Measurements from ENCODE around the gene RAF1.
"Not testable (repeated sequence)": the region's sequence is repeated elsewhere in the genome, so short reads cannot be mapped to it uniquely, and the experiment has no call there.

Gene RAF1

DNA sequence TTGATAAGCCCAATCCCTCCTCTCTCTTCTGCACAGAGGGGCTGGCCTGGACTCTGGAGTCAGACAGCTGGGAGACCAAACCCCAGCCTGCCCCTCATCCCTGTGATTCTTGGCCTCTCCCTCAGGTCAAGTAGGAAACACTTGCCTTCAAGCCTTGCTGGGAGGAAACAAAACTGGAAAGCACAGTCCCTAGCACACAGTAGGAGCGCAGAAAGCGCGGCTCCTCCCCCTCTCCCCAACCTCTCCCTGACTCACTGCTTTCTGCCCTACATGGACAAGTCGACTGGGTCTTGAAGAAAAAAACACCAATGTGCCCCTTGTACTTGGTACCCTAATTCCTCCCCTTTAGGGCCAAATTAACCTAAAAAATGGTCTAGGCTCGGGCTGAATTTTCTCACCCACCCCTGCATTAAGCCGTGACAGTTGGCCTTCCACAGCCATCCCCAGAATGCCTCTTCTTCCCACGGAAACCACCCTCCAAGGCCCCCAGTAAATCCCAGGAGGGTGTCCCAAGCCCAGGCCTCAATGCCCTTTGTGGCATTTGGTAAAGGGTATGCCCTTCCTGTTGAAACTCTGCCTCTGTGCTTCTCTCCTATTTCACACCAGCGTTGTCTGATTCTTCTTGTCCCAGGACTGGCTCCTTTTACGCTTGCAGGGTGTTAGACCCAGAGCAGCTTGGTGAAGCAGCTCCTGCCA, 11.3 kb upstream of the RAF1 start:
- no peak for DNase-seq

DNA sequence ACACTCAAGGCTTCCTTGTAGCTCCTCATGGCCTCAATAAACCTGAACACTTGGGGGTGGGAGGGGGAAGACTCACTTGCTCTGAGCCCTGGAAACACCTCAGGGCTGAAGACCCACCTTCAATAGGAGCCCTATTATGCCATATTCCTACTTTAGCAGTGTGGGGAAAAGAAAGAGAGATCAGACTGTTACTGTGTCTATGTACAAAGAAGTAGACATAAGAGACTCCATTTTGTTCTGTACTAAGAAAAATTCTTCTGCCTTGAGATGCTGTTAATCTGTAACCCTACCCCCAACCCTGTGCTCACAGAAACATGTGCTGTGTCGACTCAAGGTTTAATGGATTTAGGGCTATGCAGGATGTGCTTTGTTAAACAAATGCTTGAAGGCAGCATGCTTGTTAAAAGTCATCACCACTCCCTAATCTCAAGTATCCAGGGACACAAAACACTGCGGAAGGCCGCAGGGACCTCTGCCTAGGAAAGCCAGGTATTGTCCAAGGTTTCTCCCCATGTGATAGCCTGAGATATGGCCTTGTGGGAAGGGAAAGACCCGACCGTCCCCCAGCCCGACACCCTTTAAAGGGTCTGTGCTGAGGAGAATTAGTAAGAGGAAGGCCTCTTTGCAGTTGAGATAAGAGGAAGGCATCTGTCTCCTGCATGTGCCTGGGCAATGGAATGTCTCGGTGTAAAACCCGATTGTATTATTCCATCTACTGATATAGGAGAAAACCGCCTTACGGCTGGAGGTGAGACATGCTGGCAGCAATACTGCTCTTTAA, 10.2 kb upstream of the RAF1 start:
- not testable (repeated sequence) for DNase-seq

DNA sequence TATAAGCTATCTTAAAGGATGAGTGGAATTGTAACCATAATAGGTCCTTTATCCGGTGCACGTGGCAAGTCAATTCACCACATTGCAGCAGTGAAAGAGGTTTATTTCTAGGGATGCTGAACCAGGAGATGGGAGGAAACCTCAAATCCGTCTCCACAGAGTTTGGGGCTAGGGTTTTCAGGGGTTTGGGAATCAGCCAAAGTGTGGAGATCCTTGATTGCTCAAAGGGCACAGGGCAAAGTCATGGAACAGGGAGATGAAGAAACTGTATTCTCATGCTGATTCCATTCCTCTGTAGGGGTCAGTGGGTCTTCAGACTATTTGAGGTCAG, 7.2 kb upstream of the RAF1 start:
- no peak for DNase-seq

DNA sequence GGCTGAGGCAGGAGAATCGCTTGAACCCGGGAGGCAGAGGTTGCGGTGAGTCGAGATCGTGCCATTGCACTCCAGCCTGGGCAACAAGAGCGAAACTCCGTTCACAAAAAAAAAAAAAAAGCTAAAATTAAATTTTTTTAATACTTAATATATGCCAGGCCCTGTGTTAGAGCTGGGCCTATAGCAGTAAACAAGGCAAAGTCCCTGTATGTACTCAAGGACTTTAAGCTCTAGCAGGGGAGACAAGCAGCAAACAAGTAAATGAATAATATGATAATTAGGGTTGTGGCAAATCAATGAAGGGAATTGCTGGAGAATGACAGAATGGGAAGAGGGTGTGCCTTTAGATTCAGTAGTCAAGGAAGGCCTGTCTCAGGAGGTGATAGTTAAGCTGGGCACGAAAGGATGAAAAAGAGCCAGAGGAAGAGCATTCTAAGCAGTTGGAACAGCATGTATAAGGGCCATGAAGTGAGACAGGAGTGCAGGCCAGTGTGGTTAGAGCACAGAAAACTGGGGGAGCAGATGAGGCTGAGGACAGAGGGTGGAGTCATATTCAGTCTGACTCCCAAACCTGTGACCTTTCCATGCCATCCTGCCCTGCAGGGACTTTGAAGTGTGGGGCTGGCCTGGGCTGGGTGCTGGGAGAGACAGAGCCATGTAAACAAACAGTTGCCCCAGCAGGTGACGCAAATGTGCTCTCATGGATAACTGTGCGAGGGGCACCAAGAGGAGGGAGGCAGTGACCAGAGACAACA, 6.6 kb upstream of the RAF1 start:
- DNase-seq = peak; percentile 26 to 55

DNA sequence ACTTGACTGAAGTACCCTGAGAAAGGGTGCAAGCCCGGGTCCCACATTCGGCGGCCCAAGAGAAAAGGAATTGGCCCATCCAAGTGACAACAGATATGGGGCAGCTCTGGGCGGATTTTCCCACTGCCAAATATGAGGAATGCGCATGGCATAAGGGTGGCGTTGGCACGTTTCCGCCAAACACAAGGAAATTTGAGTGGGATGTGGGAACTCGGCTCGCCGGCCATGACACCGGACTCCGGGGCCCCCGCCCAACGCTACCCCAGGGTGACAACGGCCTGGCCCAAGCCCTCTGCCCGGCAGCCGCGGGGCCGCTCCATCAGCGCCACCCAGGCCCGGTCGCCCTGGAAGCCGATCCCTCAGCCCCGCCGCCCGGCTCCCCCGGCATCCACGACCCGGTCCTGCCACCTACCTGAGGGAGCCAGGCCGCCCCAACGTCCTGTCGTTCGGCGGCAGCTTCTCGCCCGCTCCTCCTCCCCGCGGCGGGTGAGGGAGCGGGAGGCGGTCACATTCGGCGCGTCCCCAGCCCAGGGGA, 449 bp downstream of the RAF1 start:
- DNase-seq = peak; percentile 23 to 41

DNA sequence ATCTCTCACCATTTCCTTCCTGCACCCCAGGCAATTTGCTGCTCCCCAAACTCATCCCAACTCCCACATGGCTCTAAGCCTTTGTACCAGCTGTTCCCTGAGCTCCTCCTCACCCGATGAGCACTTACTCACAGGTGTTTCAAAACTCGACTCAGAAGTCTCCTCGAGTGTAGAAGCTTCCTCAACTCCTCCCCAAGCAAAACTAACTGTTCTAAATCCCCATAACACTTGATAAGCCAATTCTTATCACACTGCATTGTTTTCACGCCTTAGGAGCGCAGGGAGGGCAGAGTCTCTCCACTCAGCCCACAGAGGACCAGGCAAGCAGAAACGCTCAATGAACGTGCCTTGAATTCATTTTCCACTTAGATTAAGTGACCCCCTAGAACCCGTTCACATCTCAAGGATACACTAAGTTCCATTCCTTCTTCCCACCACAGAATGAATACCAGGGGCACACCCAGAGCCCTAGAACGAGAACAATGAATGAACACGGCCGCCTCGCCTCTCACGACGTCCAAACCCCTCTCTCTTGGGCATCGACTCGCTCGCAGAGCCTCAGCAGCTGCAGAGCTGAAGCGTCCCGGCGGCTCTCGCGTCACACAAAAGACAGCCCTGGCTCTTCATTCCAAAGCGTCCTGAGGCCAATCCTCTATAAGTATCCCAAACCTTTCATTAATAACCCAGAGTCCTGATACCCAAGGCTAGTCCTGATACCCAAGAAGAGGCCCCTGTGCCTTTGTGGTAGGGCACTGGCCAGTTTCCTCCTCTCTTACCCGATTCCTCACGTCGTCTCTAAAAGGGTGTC, 1.1 kb downstream of the RAF1 start:
- peak; percentile 23 to 34 for DNase-seq

DNA sequence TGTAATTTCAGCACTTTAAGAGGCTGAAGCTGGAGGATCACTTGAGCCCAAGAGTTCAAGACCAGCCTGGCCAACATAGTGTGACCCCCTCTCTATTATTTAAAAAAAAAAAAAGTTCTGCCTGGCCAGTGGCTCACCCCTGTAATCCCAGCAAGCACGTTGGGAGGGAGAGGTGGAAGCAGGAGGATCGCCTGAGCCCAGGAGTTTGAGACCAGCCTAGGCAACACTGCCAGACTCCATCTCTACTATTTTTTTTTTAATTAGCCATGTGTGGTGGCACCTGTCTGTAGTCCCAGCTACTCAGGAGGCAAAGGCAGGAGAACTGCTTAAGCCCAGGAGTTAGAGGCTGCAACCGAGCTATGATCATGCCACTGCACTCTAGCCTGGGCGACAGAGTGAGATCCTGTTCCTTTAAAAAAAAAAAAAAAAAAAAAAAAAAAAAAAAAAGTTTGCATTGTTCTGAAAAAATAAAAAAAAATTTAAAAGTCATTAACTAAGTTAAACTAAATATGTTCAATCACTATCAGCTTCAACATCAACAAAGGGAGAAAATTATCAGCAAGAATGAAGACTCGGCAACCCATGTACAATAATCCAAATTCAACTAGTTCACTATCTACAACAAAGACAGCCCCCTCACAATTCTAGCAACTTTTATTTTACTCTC, 1.9 kb downstream of the RAF1 start:
- no peak for DNase-seq

DNA sequence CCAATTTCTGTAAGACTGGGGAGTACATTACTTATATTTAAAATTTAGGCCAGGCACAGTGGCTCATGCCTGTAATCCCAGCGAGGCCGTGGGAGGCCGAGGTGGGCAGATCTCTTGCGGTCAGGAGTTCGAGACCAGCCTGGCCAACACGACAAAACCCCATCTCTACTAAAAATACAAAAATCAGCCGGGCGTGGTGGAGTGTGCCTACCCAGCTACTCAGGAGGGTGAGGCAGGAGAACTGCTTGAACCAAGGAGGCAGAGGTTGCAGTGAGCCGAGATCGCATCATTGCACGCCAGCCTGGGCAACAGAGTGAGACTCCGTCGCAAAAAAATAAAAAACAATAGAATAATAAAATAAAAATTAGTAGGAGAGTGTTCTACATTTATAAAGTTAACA, 2.5 kb downstream of the RAF1 start:
- DNase-seq = not testable (repeated sequence)

DNA sequence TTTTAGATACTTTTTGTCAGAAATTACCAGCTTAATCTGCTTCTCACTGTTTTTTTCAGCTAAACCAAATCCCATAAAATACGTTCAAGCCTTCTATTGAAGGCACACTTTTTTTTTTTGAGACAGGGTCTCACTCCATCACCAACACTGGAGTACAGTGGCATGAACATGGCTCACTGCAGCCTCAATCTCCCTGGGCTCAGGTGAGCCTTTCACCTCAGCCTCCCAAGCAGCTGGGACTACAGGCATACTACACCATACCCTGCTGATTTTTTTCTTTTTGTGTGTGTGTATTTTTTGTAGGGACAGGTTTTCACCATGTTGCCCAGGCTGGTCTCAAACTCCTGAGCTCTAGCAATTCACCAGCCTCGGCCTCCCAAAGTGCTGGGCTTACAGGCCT, 3.7 kb downstream of the RAF1 start:
- DNase-seq = no peak

DNA sequence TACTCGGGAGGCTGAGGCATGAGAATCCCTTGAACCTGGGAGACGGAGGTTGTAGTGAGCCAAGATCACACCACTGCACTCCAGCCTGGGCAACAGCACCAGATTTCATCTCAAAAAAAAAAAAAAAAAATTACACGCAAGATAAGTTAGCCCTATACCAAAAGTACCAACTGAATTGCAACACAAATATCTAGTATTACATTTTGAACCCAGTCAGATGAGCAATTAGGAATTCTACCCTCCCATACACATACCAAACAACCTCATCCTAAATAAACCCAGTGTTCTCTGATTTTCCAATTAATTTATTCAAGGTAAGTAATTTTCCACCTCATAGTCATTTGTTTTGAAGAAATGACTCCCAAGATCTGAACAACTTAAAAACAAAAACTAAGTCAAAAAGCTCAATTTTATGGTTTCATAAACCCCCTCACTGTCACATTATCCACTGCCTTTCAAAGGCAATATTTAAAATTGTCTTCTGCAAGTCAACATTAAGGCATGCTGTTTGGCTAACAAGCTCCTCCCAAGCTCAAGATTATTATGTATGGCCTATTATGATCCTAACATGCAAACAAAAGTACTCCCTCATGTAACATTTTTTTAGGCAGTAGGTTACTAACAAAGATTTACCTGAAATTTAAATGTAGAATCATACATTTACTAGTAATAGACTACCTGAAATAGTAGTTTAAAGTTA, 4.5 kb downstream of the RAF1 start:
- DNase-seq = no peak

DNA sequence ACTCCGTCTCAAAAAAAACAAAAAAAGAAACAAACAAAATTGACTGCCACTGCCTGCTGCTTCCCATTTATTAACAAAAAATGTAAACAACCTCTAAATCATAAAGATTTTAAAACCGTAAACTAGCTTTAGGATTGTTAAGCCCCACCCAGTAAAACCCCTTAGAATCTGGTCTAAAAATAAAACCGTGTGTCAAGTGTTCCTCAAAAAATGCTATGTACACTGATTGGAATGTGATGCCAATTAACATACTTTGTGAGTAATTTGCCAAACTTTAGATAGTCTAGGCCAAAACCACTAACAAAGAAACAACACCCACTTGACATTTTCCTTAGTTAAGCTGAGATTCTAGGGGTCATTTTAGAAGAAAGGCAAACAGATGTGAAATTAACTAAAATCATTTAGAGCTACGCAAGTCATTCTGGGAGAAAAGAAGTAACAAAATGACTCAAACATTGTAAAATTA, 5.3 kb downstream of the RAF1 start:
- no peak for DNase-seq

DNA sequence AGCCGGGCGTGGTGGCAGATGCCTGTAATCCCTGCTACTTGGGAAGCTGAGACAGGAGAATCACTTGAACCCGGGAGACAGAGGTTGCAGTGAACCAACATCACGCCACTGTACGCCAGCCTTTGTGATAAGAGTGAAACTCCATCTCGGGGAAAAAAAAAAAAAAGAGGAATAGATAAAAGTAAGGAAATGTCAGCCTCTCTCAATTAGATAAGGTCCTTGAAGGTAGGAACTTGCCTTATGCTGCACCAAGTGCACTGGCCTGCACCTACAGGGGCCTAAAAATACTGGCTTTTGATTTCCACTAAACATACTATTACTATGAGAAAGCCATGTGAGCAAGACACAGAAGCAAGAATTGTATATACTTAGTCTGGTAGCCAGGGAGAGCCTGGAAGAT, 7.1 kb downstream of the RAF1 start:
- DNase-seq = no peak

DNA sequence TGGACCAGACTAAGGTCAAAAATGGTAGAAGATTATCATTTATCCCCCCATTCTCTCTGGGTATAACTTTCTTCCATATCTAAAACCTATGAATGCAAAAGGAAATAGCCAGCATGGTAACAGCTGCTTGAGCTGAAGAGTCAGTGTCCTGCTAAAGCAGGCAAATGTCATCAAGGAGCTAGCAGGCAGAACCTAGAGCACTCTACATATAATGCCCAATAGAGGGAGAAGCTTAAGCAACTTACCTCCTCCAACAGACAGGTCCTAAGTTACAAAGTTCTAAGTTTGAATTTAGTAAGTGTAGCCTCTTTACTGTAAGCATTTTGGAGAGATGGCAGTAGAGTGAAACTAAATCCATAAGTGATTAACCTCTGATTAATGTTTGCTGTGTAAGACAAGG, 7.7 kb downstream of the RAF1 start:
- DNase-seq = no peak

DNA sequence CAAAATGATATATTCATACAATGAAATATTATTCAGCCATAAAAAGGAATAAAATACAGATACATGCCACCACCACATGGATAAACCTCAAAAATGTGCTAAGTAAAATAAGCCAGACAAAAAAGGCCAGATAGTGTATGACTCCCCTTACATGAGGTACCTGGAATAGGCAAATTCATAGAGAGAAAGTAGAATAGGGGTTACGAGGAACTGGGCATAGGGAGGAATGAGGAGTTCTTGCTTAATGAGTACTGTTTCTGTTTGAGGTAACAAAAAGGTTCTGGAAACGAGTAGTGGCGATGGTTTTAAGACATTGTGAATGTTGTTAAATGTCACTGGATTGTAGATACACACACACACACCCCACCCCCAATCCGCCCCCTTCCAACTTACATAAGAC, 8.2 kb downstream of the RAF1 start:
- no peak for DNase-seq

DNA sequence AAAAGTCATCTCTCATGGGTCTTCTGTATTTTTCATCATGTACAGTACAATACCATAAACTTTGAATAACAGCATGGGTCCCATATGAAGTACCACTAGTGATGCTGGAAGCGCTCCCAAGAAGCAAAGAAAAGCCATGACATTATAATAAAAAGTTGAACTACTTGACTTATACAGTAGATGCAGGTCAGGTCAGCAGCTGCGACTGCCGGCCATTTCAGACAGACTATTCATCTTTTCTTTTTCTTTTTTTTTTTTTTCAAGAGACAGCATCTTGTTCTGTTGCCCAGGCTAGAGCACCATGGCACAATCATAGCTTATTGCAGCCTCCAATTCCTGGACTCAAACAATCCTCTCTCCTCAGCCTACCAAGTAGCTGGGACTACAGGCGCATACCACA, 10.2 kb downstream of the RAF1 start:
- no peak for DNase-seq

DNA sequence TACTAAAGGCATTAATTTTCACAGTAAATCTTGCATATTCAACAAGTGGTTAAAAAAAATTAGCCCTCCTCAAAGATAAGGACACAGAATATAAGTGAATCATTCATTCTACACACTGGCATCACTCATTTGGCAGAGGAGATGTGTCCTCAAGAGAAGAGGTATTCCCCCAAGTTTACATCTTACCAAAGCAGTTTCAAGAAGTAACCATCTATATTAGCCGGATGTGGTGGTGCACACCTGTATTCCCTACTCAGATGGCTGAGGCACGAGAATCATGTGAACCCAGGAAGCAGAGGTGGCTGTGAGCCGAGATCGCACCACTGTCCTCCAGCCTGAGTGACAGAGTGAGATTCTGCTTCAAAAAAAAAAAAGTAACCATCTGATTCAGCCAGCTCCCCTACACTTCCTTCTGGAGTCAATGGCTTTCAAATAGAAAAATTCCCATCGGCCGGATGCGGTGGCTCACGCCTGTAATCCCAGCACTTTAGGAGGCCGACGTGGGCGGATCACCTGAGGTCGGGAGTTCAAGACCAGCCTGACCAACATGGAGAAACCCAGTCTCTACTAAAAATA, 15.4 kb downstream of the RAF1 start:
- no peak for DNase-seq

DNA sequence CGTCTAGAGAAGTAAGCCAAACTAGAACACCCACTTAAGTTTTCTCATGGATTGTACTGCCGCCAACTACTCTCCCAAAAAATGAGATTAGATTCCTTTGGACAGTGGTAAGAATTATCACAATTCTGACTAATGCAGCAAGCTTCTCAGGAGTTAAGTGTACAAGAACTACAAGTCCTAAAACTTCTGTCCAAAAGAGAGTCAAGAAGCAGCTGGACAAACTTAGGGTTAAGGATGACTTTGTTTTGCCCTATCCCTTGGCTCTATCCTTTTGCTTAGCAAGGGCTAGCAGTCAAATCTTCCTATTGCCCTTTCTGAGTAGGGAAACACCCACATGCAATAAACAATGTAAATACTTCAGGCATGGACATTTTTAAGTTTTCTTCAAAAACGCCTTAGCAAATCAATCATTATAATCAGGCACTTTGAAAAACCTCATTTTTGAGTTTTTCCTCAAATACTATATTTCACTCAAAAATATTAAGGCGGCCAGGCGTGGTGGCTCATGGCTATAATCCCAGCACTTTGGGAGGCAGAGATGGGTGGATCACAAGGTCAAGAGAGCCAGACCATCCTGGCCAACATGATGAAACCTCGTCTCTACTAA, 19.5 kb downstream of the RAF1 start:
- no peak for DNase-seq

DNA sequence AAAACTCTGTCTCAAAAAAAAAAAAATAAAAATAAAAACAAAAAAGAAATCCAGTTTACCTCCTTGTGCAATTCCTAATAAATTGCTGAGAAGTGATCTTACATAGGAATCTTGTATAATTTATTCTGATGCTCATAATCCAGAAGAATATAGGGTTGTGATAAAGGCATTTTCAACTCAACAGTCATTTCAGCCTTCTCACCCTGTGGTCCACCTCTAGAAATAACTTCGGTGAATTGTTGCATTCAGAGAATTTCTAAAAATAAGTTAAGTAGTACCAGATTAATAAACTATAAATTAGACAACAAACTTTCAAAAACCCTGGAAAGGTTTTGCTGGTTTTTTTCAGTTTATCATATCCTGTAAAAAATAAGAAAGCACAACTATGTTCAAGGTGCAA, 20.2 kb downstream of the RAF1 start:
- no peak for DNase-seq

DNA sequence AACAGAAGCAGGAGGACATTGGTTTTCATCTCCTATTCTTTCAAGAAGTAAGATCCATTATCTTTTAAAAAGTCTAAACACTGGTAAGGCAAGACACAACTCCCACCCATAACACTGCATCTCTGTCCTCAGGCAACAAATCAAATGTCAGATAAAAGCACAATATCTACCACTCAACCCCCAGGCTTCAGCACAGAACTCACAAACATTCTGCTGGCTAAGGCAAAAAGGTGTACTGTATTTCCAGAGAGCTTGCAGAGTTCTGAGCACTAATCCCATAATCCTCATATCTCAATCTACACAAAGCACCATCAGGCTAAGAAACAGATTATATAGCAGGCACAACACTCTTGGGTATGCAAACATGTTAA, 20.9 kb downstream of the RAF1 start:
- DNase-seq = no peak

DNA sequence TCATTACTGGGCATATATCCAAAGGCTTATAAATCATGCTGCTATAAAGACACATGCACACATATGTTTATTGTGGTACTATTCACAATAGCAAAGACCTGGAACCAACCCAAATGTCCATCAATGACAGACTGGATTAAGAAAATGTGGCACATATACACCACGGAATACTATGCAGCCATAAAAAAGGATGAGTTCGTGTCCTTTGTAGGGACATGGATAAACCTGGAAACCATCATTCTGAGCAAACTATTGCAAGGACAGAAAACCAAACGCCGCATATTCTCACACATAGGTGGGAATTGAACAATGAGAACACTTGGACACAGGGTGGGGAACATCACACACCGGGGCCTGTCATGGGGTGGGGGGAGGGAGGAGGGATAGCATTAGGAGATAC, 23.1 kb downstream of the RAF1 start:
- DNase-seq = not testable (repeated sequence)

DNA sequence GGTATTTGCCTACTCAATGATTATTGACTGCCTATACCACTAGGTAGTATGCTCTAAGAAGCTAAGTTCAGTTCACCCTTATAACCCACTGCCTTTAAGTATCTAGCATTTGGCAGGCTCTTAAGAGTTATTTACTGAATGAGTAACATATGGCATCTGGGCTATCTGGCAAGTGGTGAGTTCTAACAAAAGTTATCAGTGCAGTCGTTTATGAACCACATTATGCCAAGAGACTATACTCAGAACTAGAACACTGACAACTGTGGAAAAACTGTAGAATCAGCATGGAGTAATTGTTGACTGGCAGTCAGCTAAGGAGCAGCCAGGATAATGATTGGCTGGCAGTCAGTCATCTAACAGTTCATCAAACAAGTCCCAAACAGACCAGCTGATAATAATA, 25.8 kb downstream of the RAF1 start:
- no peak for DNase-seq
